GM19455 (cell line): ENCODE data around the gene ZNF783.
"Not testable (repeated sequence)": the region's sequence is repeated elsewhere in the genome, so short reads cannot be mapped to it uniquely, and the experiment has no call there.

Experiments
- ATAC-seq: cut with Tn5 transposase; IDR thresholded peaks from one replicate; pipeline ENCODE4 v1.9.1; 2021; ENCODE audit not compliant: unreplicated experiment

The ZNF783 gene

DNA sequence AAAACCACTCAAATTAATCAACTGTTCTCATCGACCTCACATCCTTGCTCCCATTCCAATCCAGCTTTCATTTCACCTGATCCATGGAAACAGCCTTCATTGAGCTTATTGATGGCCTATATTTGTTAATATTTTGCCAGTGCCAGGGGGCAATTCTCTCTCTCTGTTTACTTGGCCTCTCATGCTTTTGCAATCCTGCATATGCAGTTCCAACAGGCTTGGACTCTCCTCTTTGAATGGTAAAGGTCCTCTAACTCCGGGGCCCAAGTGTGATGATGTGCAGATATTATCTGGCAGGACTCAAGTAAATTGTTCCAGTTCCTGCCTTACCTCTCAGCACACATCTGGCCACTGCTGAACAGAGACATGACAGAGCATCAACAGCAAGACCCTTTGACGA lies 67.3 kb downstream of the ZNF783 start:
- ATAC-seq = no peak

- ATAC-seq = no peak
Measured at GRCh38 chr7:149329766-149330334, 67.9 kb downstream of the ZNF783 start.

DNA sequence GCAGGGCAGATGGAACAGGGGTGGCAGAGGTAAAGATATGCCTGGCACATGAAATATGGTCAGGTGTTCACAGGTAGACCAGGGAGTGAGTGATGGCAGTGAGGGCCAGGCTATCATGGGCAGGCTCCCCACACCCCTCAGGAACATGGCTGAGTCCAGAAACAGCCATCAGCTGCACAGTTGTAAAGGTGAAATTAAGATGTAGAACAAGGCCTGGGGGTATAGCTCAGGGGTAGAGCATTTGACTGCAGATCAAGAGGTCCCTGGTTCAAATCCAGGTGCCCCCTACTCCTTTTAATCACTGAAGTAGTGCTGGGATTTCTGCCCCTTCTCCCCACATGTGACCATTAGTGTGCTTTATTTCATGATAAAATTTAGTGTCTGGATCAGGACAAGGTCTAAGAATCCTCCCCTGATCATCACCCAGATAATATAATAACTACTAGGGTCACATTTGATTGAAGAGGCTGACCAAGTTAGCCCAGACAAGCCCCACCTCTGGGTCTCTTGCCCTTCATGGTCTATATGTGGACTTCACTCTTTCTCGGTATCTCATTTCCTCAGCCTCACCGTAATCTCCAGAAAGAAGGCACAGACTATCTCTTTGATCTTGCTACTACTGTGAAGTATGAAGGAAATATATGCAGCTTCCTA lies 69.0 kb downstream of the ZNF783 start:
- ATAC-seq = no peak

DNA sequence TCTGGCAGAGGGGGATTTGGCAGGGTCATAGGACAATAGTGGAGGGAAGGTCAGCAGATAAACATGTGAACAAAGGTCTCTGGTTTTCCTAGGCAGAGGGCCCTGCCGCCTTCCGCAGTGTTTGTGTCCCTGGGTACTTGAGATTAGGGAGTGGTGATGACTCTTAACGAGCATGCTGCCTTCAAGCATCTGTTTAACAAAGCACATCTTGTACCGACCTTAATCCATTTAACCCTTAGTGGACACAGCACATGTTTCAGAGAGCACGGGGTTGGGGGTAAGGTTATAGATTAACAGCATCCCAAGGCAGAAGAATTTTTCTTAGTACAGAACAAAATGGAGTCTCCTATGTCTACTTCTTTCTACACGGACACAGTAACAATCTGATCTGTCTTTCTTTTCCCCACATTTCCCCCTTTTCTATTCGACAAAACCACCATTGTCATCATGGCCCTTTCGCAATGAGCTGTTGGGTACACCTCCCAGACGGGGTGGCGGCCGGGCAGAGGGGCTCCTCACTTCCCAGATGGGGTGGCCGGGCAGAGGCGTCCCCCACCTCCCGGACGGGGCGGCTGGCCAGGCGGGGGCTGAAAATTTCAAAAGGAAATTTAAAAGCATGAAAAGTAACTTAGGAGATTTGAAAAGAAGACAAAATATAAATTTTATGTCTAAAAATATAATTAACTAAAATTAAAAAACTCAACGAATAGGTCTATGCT lies 70.8 kb downstream of the ZNF783 start:
- ATAC-seq = not testable (repeated sequence)

- no peak for ATAC-seq
Measured at GRCh38 chr7:149333321-149333717, 71.3 kb downstream of the ZNF783 start.

GRCh38 chr7:149334219-149334618 lies 72.2 kb downstream of the ZNF783 start:
- ATAC-seq = no peak
